WTC11 (cell line): ENCODE data around the gene WNK2.

Source experiments
- NFE2L1 ChIP-seq: sonication (generic); formaldehyde crosslinking; IDR thresholded peaks from 2 replicates; pipeline ENCODE4 v1.8.1; 2023; ENCODE audit warnings: missing genetic modification reagents
- ZNF232 ChIP-seq: sonication (generic); formaldehyde crosslinking; IDR thresholded peaks from 2 replicates; pipeline ENCODE4 v1.8.0; 2022; ENCODE audit warnings: mild to moderate bottlenecking, missing genetic modification reagents
- TF ChIP-seq, protein P1 (sequence below): sonication (generic); formaldehyde crosslinking; conservative IDR thresholded peaks from 2 replicates; pipeline ENCODE4 v1.8.1; 2022; ENCODE audit warnings: mild to moderate bottlenecking, missing genetic modification reagents
- TF ChIP-seq, protein P2 (sequence below): sonication (generic); formaldehyde crosslinking; IDR thresholded peaks from 2 replicates; pipeline ENCODE4 v1.8.0; 2022; ENCODE audit warnings: missing genetic modification reagents
- TF ChIP-seq, protein P3 (sequence below): fragments of 200-600 bp; IDR thresholded peaks from 2 replicates; pipeline ENCODE4 v1.8.0; 2022; ENCODE audit warnings: antibody characterized with exemption
- TF ChIP-seq, protein P4 (sequence below): sonication (generic); formaldehyde crosslinking; IDR thresholded peaks from 2 replicates; pipeline ENCODE4 v1.8.1; 2022; ENCODE audit warnings: low read depth, missing genetic modification reagents, borderline replicate concordance

DNA sequence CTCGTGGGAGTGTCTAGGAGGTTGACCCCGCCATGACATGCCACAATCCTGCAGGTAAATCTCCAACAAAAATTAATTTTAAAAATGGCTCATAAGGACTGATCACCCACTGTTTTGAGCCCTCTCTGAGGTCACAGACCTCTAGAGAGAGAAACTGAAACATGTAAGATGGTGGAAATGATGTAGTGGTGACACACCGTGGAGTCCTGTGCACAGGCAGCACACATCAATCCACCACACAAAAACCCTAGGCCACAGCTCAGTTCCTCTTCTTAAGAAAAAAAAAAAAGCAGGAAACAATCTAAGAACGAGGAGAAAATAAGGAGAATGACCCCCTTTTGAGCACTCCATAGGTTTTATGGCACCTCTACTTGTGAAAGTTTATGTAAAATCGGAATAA, 173.7 kb downstream of the WNK2 start:
- TF ChIP-seq, protein P1, sequence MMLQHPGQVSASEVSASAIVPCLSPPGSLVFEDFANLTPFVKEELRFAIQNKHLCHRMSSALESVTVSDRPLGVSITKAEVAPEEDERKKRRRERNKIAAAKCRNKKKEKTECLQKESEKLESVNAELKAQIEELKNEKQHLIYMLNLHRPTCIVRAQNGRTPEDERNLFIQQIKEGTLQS (CRISPR knock-in tag) = no peak
- TF ChIP-seq, protein P2, sequence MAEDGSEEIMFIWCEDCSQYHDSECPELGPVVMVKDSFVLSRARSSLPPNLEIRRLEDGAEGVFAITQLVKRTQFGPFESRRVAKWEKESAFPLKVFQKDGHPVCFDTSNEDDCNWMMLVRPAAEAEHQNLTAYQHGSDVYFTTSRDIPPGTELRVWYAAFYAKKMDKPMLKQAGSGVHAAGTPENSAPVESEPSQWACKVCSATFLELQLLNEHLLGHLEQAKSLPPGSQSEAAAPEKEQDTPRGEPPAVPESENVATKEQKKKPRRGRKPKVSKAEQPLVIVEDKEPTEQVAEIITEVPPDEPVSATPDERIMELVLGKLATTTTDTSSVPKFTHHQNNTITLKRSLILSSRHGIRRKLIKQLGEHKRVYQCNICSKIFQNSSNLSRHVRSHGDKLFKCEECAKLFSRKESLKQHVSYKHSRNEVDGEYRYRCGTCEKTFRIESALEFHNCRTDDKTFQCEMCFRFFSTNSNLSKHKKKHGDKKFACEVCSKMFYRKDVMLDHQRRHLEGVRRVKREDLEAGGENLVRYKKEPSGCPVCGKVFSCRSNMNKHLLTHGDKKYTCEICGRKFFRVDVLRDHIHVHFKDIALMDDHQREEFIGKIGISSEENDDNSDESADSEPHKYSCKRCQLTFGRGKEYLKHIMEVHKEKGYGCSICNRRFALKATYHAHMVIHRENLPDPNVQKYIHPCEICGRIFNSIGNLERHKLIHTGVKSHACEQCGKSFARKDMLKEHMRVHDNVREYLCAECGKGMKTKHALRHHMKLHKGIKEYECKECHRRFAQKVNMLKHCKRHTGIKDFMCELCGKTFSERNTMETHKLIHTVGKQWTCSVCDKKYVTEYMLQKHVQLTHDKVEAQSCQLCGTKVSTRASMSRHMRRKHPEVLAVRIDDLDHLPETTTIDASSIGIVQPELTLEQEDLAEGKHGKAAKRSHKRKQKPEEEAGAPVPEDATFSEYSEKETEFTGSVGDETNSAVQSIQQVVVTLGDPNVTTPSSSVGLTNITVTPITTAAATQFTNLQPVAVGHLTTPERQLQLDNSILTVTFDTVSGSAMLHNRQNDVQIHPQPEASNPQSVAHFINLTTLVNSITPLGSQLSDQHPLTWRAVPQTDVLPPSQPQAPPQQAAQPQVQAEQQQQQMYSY (CRISPR knock-in tag) = no peak
- TF ChIP-seq, protein P3, sequence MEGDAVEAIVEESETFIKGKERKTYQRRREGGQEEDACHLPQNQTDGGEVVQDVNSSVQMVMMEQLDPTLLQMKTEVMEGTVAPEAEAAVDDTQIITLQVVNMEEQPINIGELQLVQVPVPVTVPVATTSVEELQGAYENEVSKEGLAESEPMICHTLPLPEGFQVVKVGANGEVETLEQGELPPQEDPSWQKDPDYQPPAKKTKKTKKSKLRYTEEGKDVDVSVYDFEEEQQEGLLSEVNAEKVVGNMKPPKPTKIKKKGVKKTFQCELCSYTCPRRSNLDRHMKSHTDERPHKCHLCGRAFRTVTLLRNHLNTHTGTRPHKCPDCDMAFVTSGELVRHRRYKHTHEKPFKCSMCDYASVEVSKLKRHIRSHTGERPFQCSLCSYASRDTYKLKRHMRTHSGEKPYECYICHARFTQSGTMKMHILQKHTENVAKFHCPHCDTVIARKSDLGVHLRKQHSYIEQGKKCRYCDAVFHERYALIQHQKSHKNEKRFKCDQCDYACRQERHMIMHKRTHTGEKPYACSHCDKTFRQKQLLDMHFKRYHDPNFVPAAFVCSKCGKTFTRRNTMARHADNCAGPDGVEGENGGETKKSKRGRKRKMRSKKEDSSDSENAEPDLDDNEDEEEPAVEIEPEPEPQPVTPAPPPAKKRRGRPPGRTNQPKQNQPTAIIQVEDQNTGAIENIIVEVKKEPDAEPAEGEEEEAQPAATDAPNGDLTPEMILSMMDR = no peak
- TF ChIP-seq NFE2L1 (CRISPR knock-in tag) (no peak), ZNF232 (no peak)
- TF ChIP-seq, protein P4, sequence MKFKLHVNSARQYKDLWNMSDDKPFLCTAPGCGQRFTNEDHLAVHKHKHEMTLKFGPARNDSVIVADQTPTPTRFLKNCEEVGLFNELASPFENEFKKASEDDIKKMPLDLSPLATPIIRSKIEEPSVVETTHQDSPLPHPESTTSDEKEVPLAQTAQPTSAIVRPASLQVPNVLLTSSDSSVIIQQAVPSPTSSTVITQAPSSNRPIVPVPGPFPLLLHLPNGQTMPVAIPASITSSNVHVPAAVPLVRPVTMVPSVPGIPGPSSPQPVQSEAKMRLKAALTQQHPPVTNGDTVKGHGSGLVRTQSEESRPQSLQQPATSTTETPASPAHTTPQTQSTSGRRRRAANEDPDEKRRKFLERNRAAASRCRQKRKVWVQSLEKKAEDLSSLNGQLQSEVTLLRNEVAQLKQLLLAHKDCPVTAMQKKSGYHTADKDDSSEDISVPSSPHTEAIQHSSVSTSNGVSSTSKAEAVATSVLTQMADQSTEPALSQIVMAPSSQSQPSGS (CRISPR knock-in tag) = no peak
